Measurements from ENCODE around the gene MGAT1.
A peak's percentile ranks its signal among the peaks of the same experiment; 100 is the strongest.

The MGAT1 gene

DNA sequence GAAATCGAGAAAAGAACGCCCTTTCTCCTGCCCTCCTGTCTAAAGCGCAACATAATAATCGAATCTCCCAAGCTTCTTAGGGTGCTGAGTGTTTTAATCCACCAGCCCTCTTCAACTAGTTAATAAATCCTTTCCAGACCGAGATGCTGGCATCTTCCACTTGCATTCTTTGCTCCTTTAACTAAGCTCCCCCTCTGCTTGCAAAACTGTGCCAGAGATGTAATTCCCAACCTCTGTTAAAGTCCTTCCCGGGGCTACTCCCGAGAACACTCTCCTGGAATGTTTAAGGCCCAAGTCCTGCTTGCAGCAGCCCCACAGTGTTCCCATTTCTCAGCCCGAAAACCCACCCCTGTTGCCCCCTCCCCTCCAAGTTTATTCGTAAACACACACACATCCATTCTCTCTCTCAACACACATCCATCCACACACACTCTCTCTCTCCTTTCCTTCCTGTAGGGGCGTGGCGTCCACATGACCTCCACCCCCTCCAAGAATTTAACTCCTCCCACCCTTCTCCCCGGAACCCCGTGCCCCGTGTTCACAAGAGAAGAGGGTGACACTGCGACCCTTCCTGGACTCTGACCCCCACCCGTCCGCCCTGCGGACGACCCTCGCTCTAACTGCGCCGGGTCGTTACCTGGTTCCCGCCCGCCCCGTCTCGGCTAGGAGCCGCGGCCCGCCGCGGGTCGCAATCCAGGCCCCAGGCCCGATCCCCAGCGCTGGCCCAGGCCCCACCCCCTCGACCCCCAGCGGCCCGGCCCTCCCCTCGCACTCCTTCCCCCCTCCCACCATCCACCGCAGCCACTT lies 7.0 kb upstream of the MGAT1 start:
- H3K27me3 ChIP-seq (ENCODE audit: insufficient read depth, low read length, poor library complexity): no peaks in the 10 kb centered on the region
- no peak overlapping the region for H4K5ac ChIP-seq (ENCODE audit: low read length)
- peak overlapping the region; percentile 42 for H3K4ac ChIP-seq (ENCODE audit: low read depth, low read length)
- peak overlapping the region; percentile 45 for H2BK5ac ChIP-seq (ENCODE audit: low read length)
- no peak overlapping the region for H2BK120ac ChIP-seq (ENCODE audit: low read depth, low read length)
- no peaks in the 10 kb centered on the region for H3K36me3 ChIP-seq (ENCODE audit: control insufficient read depth, insufficient read depth, low read length)
- H3K27ac ChIP-seq (ENCODE audit: low read depth, low read length): peak overlapping the region; percentile 89
- peak overlapping the region; percentile 28 for H3K4me3 ChIP-seq (ENCODE audit: low read length)
- H3K18ac ChIP-seq (ENCODE audit: low read length): peak overlapping the region; percentile 88
- H2BK15ac ChIP-seq (replicated peaks; ENCODE audit: low read depth): no peak overlapping the region
- peak overlapping the region; percentile 88 for H3K9ac ChIP-seq (ENCODE audit: low read length)
- 100% methylated on average over 1 of the region's 40 CpGs for WGBS (ENCODE audit: extremely low coverage, insufficient coverage, low lambda C conversion rate)
- H3K56ac ChIP-seq (ENCODE audit: low read length): peak overlapping the region; percentile 94
- peaks cover 11% of the 10 kb centered on the region for H3K79me2 ChIP-seq (ENCODE audit: control insufficient read depth, insufficient read depth, low read length)
- DNase-seq: peak; percentile 93
- peaks cover 20% of the 10 kb centered on the region for H3K79me1 ChIP-seq (ENCODE audit: low read length)
- peak overlapping the region; percentile 86 for H2AK5ac ChIP-seq (ENCODE audit: low read length)
- no peak overlapping the region for H3K23ac ChIP-seq (ENCODE audit: low read length)
- H3K4me2 ChIP-seq (ENCODE audit: low read length): peak overlapping the region; percentile 76
- peaks cover 6% of the 10 kb centered on the region for H3K4me1 ChIP-seq (ENCODE audit: control insufficient read depth, low read depth, low read length)
- no peak overlapping the region for H4K8ac ChIP-seq (ENCODE audit: low read depth, low read length)

DNA sequence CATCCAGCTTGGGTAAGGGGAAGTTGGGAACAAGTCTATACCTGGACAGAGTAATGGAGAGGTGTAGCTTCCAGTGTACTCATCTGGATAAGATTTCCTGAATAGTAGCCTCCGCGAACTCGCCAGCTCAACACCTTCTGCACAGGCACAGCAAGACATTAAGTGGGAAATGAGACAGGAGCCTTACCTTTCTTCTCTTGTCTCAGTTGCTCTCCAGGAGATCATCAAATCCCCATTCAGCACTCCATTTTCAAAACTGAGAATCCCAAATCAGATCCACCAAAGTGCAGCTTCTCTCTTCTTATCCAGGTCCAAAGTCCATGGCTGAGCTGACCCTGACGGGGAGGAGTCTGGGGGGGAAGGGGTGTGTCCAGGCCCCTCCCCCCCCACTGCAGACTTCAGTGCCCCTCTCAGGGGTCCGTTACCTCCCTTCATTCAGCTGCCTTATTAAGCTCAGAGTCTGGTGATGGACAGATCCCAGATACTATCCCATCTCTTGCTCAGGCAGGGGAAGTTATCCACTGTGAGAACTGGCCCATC lies 5.9 kb upstream of the MGAT1 start:
- Histone ChIP-seq H3K27ac (ENCODE audit: low read depth, low read length) (no peak overlapping the region), H2AK5ac (ENCODE audit: low read length) (no peak overlapping the region), H3K18ac (ENCODE audit: low read length) (no peak overlapping the region), H3K4me1 (ENCODE audit: control insufficient read depth, low read depth, low read length) (peaks cover 8% of the 10 kb centered on the region), H4K5ac (ENCODE audit: low read length) (no peak overlapping the region), H3K4ac (ENCODE audit: low read depth, low read length) (no peak overlapping the region), H3K23ac (ENCODE audit: low read length) (no peak overlapping the region), H4K8ac (ENCODE audit: low read depth, low read length) (no peak overlapping the region), H3K56ac (ENCODE audit: low read length) (peak overlapping the region; percentile 2), H3K27me3 (ENCODE audit: insufficient read depth, low read length, poor library complexity) (no peaks in the 10 kb centered on the region), H2BK5ac (ENCODE audit: low read length) (no peak overlapping the region), H2BK120ac (ENCODE audit: low read depth, low read length) (no peak overlapping the region), H3K4me2 (ENCODE audit: low read length) (no peak overlapping the region), H3K79me2 (ENCODE audit: control insufficient read depth, insufficient read depth, low read length) (peaks cover 11% of the 10 kb centered on the region), H3K79me1 (ENCODE audit: low read length) (peaks cover 25% of the 10 kb centered on the region), H2BK15ac (replicated peaks; ENCODE audit: low read depth) (no peak overlapping the region), H3K9ac (ENCODE audit: low read length) (peak overlapping the region; percentile 64), H3K4me3 (ENCODE audit: low read length) (no peak overlapping the region), H3K36me3 (ENCODE audit: control insufficient read depth, insufficient read depth, low read length) (no peaks in the 10 kb centered on the region)
- no peak for DNase-seq
- no CpG with 5 or more reads among the region's 5 CpGs for WGBS (ENCODE audit: extremely low coverage, insufficient coverage, low lambda C conversion rate)

DNA sequence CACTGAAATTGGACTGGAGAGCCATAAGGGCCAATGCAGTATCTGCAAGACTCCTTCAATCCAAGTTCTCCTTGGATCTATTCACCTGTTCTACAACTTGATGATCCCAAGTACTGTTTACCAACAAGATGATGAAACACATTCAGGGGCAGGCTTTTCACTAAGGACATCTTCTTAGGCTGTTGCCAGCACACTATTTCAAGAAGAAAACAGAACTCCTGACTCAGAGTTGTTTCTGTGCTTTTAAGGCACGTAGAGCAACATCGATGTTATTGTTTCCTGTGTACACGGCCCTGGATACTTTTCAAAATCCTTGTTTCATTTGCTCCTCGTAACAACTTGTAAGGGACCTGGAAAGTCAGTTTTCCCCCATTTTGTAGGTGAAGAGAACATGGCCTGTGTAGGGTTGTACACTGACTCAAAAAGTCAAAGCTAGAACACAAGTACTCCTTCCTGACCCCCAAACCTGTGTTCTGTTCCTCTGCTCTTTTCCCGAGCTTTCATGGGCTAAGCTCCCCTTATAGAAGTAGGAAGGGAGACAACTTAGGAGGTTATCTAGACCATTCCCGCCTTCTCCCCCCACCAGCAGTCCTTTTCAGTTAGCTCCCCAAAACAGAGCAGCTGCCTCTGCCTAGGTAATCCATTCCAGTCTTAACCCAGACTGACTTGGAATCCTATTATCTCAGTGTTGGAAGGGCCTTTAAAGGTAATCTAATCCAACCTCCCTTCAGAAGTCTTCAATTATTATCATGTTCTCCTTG lies 5.2 kb upstream of the MGAT1 start:
- H2AK5ac ChIP-seq (ENCODE audit: low read length): no peak overlapping the region
- no peak overlapping the region for H3K4me2 ChIP-seq (ENCODE audit: low read length)
- H3K36me3 ChIP-seq (ENCODE audit: control insufficient read depth, insufficient read depth, low read length): no peaks in the 10 kb centered on the region
- H3K79me2 ChIP-seq (ENCODE audit: control insufficient read depth, insufficient read depth, low read length): peaks cover 11% of the 10 kb centered on the region
- H3K4ac ChIP-seq (ENCODE audit: low read depth, low read length): no peak overlapping the region
- peak overlapping the region; percentile 48 for H3K9ac ChIP-seq (ENCODE audit: low read length)
- no peak overlapping the region for H2BK15ac ChIP-seq (replicated peaks; ENCODE audit: low read depth)
- no peak overlapping the region for H4K8ac ChIP-seq (ENCODE audit: low read depth, low read length)
- DNase-seq: no peak
- H3K4me3 ChIP-seq (ENCODE audit: low read length): no peak overlapping the region
- no peak overlapping the region for H3K27ac ChIP-seq (ENCODE audit: low read depth, low read length)
- H2BK120ac ChIP-seq (ENCODE audit: low read depth, low read length): no peak overlapping the region
- peak overlapping the region; percentile 30 for H3K56ac ChIP-seq (ENCODE audit: low read length)
- no CpG with 5 or more reads among the region's 6 CpGs for WGBS (ENCODE audit: extremely low coverage, insufficient coverage, low lambda C conversion rate)
- H2BK5ac ChIP-seq (ENCODE audit: low read length): no peak overlapping the region
- no peak overlapping the region for H3K23ac ChIP-seq (ENCODE audit: low read length)
- H3K18ac ChIP-seq (ENCODE audit: low read length): no peak overlapping the region
- peaks cover 10% of the 10 kb centered on the region for H3K4me1 ChIP-seq (ENCODE audit: control insufficient read depth, low read depth, low read length)
- H4K5ac ChIP-seq (ENCODE audit: low read length): no peak overlapping the region
- H3K27me3 ChIP-seq (ENCODE audit: insufficient read depth, low read length, poor library complexity): no peaks in the 10 kb centered on the region
- H3K79me1 ChIP-seq (ENCODE audit: low read length): peaks cover 25% of the 10 kb centered on the region

DNA sequence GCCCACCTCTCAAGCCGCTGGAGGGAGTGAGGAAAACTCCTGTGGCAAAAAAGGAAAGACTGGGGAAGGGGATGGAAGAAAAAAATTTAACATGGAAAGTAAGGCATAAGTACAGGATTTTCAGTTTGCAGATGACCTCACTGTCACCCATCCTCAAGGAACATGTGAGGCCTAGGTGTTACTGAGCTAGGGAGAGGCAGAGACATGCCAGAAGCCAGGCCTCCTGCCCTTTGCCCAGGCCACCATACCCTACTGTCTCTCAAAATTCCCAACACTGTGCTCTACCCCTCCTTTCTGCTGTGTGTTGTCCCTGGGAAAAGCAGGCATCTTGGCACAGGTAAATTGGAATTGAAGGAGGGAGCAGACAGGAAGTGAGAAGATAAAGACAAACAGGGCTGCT lies 4.4 kb upstream of the MGAT1 start:
- WGBS (ENCODE audit: extremely low coverage, insufficient coverage, low lambda C conversion rate): no CpG with 5 or more reads among the region's 1 CpG
- no peak overlapping the region for H2BK120ac ChIP-seq (ENCODE audit: low read depth, low read length)
- no peak overlapping the region for H4K5ac ChIP-seq (ENCODE audit: low read length)
- H3K23ac ChIP-seq (ENCODE audit: low read length): no peak overlapping the region
- H2BK5ac ChIP-seq (ENCODE audit: low read length): no peak overlapping the region
- no peak overlapping the region for H3K4me2 ChIP-seq (ENCODE audit: low read length)
- H3K36me3 ChIP-seq (ENCODE audit: control insufficient read depth, insufficient read depth, low read length): no peaks in the 10 kb centered on the region
- H3K4ac ChIP-seq (ENCODE audit: low read depth, low read length): no peak overlapping the region
- no peak overlapping the region for H2BK15ac ChIP-seq (replicated peaks; ENCODE audit: low read depth)
- H3K18ac ChIP-seq (ENCODE audit: low read length): no peak overlapping the region
- H3K27ac ChIP-seq (ENCODE audit: low read depth, low read length): no peak overlapping the region
- H3K27me3 ChIP-seq (ENCODE audit: insufficient read depth, low read length, poor library complexity): no peaks in the 10 kb centered on the region
- H3K4me3 ChIP-seq (ENCODE audit: low read length): no peak overlapping the region
- peaks cover 11% of the 10 kb centered on the region for H3K79me2 ChIP-seq (ENCODE audit: control insufficient read depth, insufficient read depth, low read length)
- peak overlapping the region; percentile 48 for H3K9ac ChIP-seq (ENCODE audit: low read length)
- peak overlapping the region; percentile 7 for H3K56ac ChIP-seq (ENCODE audit: low read length)
- no peak overlapping the region for H2AK5ac ChIP-seq (ENCODE audit: low read length)
- H3K79me1 ChIP-seq (ENCODE audit: low read length): peaks cover 25% of the 10 kb centered on the region
- peaks cover 10% of the 10 kb centered on the region for H3K4me1 ChIP-seq (ENCODE audit: control insufficient read depth, low read depth, low read length)
- H4K8ac ChIP-seq (ENCODE audit: low read depth, low read length): no peak overlapping the region
- DNase-seq: no peak

DNA sequence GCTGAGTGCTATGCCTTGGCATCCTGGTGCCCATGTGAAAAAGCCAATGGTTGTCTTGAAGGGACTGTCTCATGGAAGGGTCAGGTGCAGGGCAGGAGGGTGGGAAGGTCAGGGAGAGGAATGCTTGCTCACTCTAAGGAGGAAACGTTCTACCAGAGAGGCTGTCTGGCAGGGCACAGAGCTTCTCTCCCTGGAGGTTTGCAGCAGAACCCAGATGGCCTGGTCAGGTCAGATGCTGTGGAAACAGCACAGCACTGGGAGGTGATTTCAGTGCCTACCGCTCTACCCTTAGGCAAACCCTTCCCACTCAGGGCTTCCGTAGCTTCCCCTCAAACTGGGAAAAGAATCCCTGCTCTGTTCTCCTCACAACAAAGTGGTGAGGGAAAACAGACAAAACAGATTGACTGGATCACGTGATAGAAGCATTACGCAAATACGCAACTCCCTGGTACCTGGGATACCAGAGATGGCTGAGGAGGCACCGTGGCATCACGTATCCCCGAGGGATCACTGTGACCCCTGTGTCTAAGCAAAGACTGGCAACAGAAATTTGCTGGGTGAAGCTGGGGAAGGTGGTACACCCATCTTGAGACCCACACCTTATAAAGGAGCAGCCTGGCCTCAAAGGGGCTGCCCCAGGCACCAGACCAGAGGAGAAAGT lies 3.9 kb upstream of the MGAT1 start:
- H3K4me1 ChIP-seq (ENCODE audit: control insufficient read depth, low read depth, low read length): peaks cover 13% of the 10 kb centered on the region
- no peak overlapping the region for H4K5ac ChIP-seq (ENCODE audit: low read length)
- H3K27me3 ChIP-seq (ENCODE audit: insufficient read depth, low read length, poor library complexity): no peaks in the 10 kb centered on the region
- no peak overlapping the region for H3K4me2 ChIP-seq (ENCODE audit: low read length)
- peaks cover 16% of the 10 kb centered on the region for H3K79me2 ChIP-seq (ENCODE audit: control insufficient read depth, insufficient read depth, low read length)
- WGBS (ENCODE audit: extremely low coverage, insufficient coverage, low lambda C conversion rate): no CpG with 5 or more reads among the region's 9 CpGs
- H3K56ac ChIP-seq (ENCODE audit: low read length): peak overlapping the region; percentile 6
- no peak for DNase-seq
- H3K36me3 ChIP-seq (ENCODE audit: control insufficient read depth, insufficient read depth, low read length): no peaks in the 10 kb centered on the region
- H2BK15ac ChIP-seq (replicated peaks; ENCODE audit: low read depth): no peak overlapping the region
- H2BK5ac ChIP-seq (ENCODE audit: low read length): no peak overlapping the region
- H3K23ac ChIP-seq (ENCODE audit: low read length): no peak overlapping the region
- peaks cover 28% of the 10 kb centered on the region for H3K79me1 ChIP-seq (ENCODE audit: low read length)
- H2BK120ac ChIP-seq (ENCODE audit: low read depth, low read length): no peak overlapping the region
- no peak overlapping the region for H3K27ac ChIP-seq (ENCODE audit: low read depth, low read length)
- no peak overlapping the region for H3K4me3 ChIP-seq (ENCODE audit: low read length)
- H3K18ac ChIP-seq (ENCODE audit: low read length): no peak overlapping the region
- H3K4ac ChIP-seq (ENCODE audit: low read depth, low read length): no peak overlapping the region
- no peak overlapping the region for H3K9ac ChIP-seq (ENCODE audit: low read length)
- H4K8ac ChIP-seq (ENCODE audit: low read depth, low read length): no peak overlapping the region
- no peak overlapping the region for H2AK5ac ChIP-seq (ENCODE audit: low read length)

Measured in mesendoderm (in vitro differentiated cells).